ENCODE measurements around the gene UCN2.
A peak's percentile ranks its signal among the peaks of the same experiment; 100 is the strongest.

UCN2 gene

DNA sequence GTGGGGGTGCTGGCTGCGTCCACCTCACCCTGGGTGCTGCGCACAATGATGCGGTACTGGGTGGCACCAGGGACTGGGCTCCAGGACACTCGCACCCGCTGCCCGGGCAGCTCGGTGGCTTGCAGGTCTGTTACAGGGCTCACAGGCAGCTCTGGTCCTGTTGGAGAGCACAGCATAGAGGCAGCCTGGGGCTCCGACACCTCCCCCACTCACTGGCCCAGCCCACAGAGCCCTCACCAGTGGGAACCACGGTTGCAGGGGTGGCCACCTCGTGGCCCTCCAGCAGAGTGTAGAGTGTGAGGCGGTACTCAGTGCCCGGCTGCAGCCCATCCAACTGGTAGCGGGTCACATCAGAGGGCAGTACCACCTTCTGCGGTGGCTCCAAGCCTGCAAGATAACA lies 27.9 kb upstream of the UCN2 start:
- peak overlapping the region; percentile 100 for H3K27ac ChIP-seq
- ChIA-PET CTCF (no interaction called here), POLR2A (ENCODE audit: low non-redundant PET) (no interaction called here)
- TF ChIP-seq, protein P1, sequence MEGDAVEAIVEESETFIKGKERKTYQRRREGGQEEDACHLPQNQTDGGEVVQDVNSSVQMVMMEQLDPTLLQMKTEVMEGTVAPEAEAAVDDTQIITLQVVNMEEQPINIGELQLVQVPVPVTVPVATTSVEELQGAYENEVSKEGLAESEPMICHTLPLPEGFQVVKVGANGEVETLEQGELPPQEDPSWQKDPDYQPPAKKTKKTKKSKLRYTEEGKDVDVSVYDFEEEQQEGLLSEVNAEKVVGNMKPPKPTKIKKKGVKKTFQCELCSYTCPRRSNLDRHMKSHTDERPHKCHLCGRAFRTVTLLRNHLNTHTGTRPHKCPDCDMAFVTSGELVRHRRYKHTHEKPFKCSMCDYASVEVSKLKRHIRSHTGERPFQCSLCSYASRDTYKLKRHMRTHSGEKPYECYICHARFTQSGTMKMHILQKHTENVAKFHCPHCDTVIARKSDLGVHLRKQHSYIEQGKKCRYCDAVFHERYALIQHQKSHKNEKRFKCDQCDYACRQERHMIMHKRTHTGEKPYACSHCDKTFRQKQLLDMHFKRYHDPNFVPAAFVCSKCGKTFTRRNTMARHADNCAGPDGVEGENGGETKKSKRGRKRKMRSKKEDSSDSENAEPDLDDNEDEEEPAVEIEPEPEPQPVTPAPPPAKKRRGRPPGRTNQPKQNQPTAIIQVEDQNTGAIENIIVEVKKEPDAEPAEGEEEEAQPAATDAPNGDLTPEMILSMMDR (conservative IDR thresholded peaks at IDR 0.05; ENCODE audit: low read depth) = no peak
- no peak for DNase-seq (ENCODE audit: low spot score)

DNA sequence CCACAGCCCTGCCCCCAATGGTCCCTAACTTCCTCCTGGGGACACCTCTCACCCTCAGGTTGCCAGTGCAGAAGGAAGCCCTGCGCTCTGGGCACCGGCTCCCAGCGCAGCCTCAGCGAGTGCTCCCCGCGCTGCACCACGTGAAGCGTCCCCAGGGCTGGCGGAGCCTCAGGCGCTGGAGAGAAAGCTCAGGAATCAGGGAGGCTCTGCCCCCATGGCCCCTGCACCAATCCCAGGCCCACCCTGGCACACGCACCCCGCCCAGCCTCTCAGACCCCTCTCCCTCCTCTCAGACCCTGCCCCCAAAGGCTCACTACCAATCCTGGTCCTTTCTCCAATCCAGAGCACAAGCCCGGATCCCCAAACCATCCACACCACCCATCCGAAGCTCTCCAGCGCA lies 24.6 kb upstream of the UCN2 start:
- ChIA-PET CTCF (no interaction called here), POLR2A (ENCODE audit: low non-redundant PET) (no interaction called here)
- TF ChIP-seq, protein P1 (conservative IDR thresholded peaks at IDR 0.05; ENCODE audit: low read depth) = no peak
- peak overlapping the region; percentile 100 for H3K27ac ChIP-seq
- no peak for DNase-seq (ENCODE audit: low spot score)

DNA sequence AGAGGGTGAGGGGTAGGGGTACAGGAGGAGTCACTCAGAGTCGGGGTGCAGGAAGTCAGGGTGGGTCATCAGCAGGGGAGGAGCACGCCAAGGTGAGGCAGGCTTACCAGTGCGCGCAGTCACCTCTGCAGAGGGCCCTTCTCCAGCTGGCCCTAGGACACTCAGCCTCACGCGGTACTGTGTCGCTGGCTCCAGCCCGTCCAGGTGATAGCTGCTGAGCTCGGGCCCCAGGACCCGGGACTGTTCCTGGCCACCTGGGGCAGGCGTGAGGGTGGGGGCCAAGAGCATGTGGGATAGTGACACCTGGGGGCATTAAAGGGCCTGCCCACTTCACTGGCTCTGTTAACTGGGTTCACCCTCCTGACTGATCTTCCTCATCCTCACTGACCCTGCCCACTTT lies 24.1 kb upstream of the UCN2 start:
- H3K27ac ChIP-seq = peak overlapping the region; percentile 100
- ChIA-PET CTCF (no interaction called here), POLR2A (ENCODE audit: low non-redundant PET) (no interaction called here)
- no peak for DNase-seq (ENCODE audit: low spot score)
- TF ChIP-seq, protein P1 (conservative IDR thresholded peaks at IDR 0.05; ENCODE audit: low read depth) = no peak

DNA sequence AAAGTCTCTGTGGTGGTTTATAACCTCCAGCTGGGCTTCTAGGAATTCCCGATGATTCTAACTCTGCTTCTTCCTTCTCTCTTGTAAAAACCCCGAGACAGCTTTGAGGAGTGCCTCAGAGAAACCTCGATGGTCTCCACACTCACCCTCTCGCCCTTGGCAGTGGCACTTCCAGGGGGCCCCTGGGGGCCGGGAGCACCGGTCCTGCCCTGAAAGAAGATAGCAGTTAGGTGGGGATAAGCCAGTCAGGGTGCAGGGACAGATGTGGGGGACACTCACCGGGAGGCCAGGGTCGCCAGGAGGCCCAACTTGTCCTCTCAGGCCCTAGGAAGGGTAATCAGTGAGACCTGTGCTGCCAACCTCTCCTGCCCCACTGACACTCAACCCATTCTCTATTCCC lies 21.8 kb upstream of the UCN2 start:
- POLR2A ChIA-PET (ENCODE audit: low non-redundant PET) = no interaction called here
- CTCF ChIA-PET = no interaction called here
- peak overlapping the region; percentile 100 for H3K27ac ChIP-seq
- no peak for DNase-seq (ENCODE audit: low spot score)
- TF ChIP-seq, protein P1 (conservative IDR thresholded peaks at IDR 0.05; ENCODE audit: low read depth) = no peak

DNA sequence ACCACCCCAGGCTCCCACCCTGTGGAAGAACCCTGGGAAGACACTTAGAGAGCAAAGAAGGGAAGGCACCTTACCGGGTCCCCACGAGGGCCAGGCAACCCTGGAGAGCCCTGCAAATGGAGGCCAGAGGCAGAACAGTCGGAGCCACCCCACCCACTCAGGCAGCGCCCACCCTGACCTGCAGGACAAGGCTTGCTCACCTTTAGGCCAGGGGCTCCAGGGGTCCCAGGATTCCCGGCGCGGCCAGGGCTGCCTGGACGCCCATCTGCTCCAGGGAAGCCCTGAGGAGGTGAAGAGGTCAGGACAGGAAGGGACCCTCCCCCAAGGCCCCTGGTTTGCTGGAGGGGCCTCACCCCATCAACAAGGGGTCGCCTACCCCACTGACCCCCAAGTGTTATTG lies 21.3 kb upstream of the UCN2 start:
- ChIA-PET POLR2A (ENCODE audit: low non-redundant PET) (no interaction called here), CTCF (no interaction called here)
- TF ChIP-seq, protein P1 (conservative IDR thresholded peaks at IDR 0.05; ENCODE audit: low read depth) = no peak
- no peak for DNase-seq (ENCODE audit: low spot score)
- H3K27ac ChIP-seq = peak overlapping the region; percentile 100

DNA sequence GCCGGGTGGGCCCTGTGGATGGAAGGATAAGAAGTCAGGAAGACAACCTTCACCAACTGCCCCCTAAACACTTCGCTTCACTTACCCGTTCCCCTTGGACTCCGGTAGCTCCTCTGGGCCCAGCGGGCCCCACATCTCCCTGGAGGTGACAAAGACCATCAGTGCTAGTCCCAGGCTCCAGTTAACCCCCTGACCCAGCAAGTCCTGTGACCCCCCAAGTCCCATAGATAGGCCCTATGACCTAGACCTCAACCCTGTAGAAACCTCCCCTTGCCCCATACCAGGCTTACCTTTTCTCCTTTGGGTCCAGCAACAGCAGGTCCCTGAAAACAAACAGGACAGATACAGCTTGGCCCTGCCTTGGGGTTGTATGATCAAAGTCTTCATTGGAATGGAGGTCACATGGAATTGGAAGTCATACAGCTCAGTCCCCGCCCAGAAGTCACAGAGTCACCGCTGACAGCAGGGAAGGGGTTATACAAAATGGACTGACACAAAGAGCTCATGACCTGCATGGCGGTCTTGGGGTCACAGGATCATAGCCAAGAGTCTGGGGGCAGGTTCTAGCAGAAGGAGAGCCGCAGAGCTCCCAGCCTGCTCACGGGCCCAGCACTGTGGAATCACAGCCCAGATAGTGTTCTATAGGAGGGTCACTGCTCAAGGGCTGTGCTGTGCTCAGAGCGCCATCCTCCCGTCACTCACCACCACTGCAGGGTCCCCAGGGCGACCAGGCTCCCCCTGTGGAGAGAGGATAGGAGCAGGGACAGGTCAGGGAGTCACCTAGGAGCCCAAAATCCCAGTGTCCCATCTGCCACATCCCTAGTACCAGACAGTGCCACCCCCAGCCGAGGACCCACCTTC lies 18.3 kb upstream of the UCN2 start:
- TF ChIP-seq, protein P1 (conservative IDR thresholded peaks at IDR 0.05; ENCODE audit: low read depth) = no peak
- H3K27ac ChIP-seq = peak overlapping the region; percentile 100
- no peak for DNase-seq (ENCODE audit: low spot score)
- POLR2A ChIA-PET (ENCODE audit: low non-redundant PET) = no interaction called here
- CTCF ChIA-PET = interaction anchor here (0.6 kb wide), 1 partner anchor 33 kb away, joined by 5 read pairs; no protein-coding TSS in a partner anchor

All from RWPE1 (cell line).